Uterus (tissue), 4 donors: ENCODE results near the gene C5AR2. TPM values are rescaled to one million over a fixed set of nuclear protein-coding genes. Genes with fewer than 3 reads are reported as not detected.

Experiments
- DNase-seq, 2 donors: peaks; one replicate each; pipeline ENCODE4 v3.0.0-alpha.2; 2019 to 2020
- H3K27ac ChIP-seq, 2 donors: fragments of 200-600 bp; sonication (generic); 1 replicate in 1 of 2; 2 replicates in 1 of 2; pipeline ENCODE4 v1.5.1; 2016 to 2018
- H3K27me3 ChIP-seq, 2 donors: fragments of 200-600 bp; sonication (generic); one replicate each; pipeline ENCODE4 v1.5.1; 2018 to 2019; ENCODE audit warnings: control low read depth in 1 of 2
- H3K36me3 ChIP-seq, 2 donors: fragments of 200-600 bp; sonication (generic); one replicate each; pipeline ENCODE4 v1.5.1; 2019; ENCODE audit warnings: control low read depth in 1 of 2
- H3K4me1 ChIP-seq, 2 donors: fragments of 200-600 bp; sonication (generic); one replicate each; pipeline ENCODE4 v1.5.1; 2018 to 2019; ENCODE audit warnings: control low read depth in 1 of 2
- H3K4me3 ChIP-seq, 2 donors: fragments of 200-600 bp; sonication (generic); 1 replicate in 1 of 2; 2 replicates in 1 of 2; pipeline ENCODE4 v1.5.1; 2018 to 2019; ENCODE audit warnings: mild to moderate bottlenecking in 1 of 2
- H3K9me3 ChIP-seq, 2 donors: fragments of 200-600 bp; sonication (generic); one replicate each; pipeline ENCODE4 v1.5.1; 2019; ENCODE audit warnings: control low read depth in 1 of 2
- POLR2A ChIP-seq, 2 donors: fragments of 450-650 bp; IDR thresholded peaks; one replicate each; pipeline ENCODE4 v1.6.1; 2016; ENCODE audit warnings: antibody characterized with exemption in 2 of 2, mild to moderate bottlenecking in 1 of 2, moderate library complexity in 1 of 2
- intact Hi-C: fragments of 100-400 bp; cut with DNase I; formaldehyde crosslinking; loops from one replicate; pipeline ENCODE4 v1.15.1; 2023; ENCODE audit warnings: low total_unique reads
- total RNA-seq, 4 donors: library from RNA; depleted of rRNA in 3 of 4; stranded (reverse); fragments of >200 nt in 3 of 4; gene quantifications; one replicate each; pipeline versions ENCODE4 v1.1.0 to v1.2.4, GENCODE V29; 2014 to 2023
- TF ChIP-seq, protein P1 (sequence below), 4 experiments: fragments of 200-600 bp in 2 of 4; fragments of 450-650 bp in 2 of 4; sonication (generic) in 2 of 4; IDR thresholded peaks; one replicate each; pipeline ENCODE4 v1.5.1; 2016 to 2019; ENCODE audit warnings: antibody characterized with exemption in 4 of 4, mild to moderate bottlenecking in 2 of 4, moderate library complexity in 1 of 4
- donor health status: DM: yes; HTN: yes; CAD: no.

Gene C5AR2
- total RNA-seq, 4 donors from 2014 or later = 0.29 to 0.69 (median 0.64) TPM; not detected in 1

DNA sequence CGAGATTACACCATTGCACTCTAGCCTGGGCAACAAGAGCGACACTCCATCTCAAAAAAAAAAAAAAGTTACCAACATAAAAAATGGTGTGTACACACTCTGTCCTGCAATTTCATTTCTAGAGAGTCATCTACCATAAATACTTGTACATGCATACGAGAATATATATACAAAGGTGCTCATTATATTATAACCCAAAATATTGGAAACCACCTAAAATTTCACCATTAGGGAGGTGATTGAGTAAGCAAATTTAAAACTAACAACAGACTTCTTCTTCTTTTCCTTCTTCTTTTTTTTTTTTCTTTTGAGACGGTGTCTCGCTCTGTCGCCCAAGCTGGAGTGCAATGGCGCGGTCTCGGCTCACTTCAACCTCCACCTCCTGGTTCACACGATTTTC, 29.7 kb upstream of the C5AR2 start:
- no peaks in the 10 kb centered on the region for H3K36me3 ChIP-seq
- intact Hi-C loops = no loop called here

DNA sequence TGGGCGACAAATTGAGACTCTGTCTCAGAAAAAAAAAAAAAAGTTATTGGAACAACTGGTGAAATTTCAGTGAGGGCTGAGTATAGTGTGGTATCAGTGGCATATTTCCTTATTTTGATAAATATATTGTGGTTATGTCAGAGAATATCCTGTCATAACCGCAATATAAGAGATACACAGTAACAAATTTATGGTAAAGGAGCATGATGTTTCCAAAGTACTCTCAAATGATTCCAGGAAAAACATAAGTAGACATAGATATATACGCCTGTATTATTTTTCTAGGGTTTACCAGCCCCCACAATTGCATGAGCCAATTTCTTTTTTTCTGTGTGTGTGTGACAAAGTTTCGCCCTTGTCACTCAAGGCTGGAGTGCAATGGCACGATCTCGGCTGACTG, 28.0 kb upstream of the C5AR2 start:
- DNase-seq = no peak
- Histone ChIP-seq H3K9me3 (no peaks in the 10 kb centered on the region), H3K27me3 (no peaks in the 10 kb centered on the region), H3K27ac (no peak overlapping the region), H3K4me3 (no peak overlapping the region), H3K4me1 (no peaks in the 10 kb centered on the region), H3K36me3 (no peaks in the 10 kb centered on the region)
- intact Hi-C loops = no loop called here
- TF ChIP-seq, protein P1, sequence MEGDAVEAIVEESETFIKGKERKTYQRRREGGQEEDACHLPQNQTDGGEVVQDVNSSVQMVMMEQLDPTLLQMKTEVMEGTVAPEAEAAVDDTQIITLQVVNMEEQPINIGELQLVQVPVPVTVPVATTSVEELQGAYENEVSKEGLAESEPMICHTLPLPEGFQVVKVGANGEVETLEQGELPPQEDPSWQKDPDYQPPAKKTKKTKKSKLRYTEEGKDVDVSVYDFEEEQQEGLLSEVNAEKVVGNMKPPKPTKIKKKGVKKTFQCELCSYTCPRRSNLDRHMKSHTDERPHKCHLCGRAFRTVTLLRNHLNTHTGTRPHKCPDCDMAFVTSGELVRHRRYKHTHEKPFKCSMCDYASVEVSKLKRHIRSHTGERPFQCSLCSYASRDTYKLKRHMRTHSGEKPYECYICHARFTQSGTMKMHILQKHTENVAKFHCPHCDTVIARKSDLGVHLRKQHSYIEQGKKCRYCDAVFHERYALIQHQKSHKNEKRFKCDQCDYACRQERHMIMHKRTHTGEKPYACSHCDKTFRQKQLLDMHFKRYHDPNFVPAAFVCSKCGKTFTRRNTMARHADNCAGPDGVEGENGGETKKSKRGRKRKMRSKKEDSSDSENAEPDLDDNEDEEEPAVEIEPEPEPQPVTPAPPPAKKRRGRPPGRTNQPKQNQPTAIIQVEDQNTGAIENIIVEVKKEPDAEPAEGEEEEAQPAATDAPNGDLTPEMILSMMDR (IDR thresholded peaks at IDR 0.05) = no peak
- no peak for TF ChIP-seq POLR2A (IDR thresholded peaks at IDR 0.05)

More for the DNA sequence above, 29.7 kb upstream of the C5AR2 start:
- Histone ChIP-seq H3K9me3 (no peaks in the 10 kb centered on the region), H3K4me1 (no peaks in the 10 kb centered on the region), H3K27me3 (no peaks in the 10 kb centered on the region), H3K27ac (no peak overlapping the region), H3K4me3 (no peak overlapping the region)
- no peak for DNase-seq
- no peak for TF ChIP-seq POLR2A (IDR thresholded peaks at IDR 0.05)
- TF ChIP-seq, protein P1 (IDR thresholded peaks at IDR 0.05) = no peak

DNA sequence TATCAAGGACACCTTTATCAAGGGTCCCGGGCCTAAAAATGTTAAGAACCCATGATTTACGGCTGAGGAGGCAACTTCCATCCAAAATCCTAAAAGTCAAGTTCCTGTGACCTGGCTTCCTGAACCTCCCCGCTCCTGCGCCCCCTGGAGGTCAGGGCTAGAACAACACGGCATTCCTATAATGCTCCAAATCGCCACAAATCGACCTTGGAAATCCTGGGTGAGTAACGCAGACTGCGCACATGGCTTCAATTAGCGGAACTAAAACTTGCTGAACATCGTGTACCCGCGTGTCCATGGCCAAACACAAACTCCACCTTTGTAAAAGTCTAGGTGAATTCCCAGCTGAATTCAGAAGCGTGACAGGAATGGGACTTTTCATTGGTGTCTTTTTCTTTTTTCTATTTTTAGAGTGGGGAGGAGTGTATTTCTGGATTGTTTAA, 26.6 kb upstream of the C5AR2 start:
- TF ChIP-seq, protein P1 (IDR thresholded peaks at IDR 0.05) = peak; percentile 67 to 82 (median 76)
- TF ChIP-seq POLR2A (IDR thresholded peaks at IDR 0.05) = no peak

DNA sequence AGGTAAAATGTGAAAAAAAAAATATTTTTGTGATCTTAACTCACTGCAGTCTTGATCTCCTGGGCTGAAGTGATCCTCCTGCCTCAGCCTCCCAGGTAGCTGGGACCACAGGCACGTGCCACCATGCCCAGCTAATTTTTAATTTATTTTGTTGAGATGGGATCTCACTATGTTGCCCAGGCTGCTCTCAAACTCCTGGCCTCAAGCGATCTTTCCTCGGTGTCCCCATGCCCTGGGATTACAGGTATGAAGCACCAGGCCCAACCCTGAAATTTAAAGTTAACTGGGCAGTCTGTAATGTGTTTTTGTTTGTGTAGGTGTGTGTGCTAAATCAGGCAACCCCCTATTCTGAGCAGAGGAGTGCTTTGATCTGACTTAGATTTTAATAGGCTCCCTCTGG, 25.7 kb upstream of the C5AR2 start:
- no peak overlapping the region for H3K4me3 ChIP-seq
- no peak for TF ChIP-seq POLR2A (IDR thresholded peaks at IDR 0.05)
- TF ChIP-seq, protein P1 (IDR thresholded peaks at IDR 0.05) = no peak
- H3K4me1 ChIP-seq = no peaks in the 10 kb centered on the region
- DNase-seq = no peak
- intact Hi-C loops = no loop called here
- H3K27ac ChIP-seq = no peak overlapping the region
- no peaks in the 10 kb centered on the region for H3K9me3 ChIP-seq
- no peaks in the 10 kb centered on the region for H3K36me3 ChIP-seq
- H3K27me3 ChIP-seq = no peaks in the 10 kb centered on the region

More for the DNA sequence above, 26.6 kb upstream of the C5AR2 start:
- Histone ChIP-seq H3K27me3 (no peaks in the 10 kb centered on the region), H3K4me1 (no peaks in the 10 kb centered on the region), H3K36me3 (no peaks in the 10 kb centered on the region), H3K4me3 (no peak overlapping the region), H3K27ac (no peak overlapping the region), H3K9me3 (no peaks in the 10 kb centered on the region)
- intact Hi-C loops = no loop called here
- peak; percentile 69 to 73 for DNase-seq

DNA sequence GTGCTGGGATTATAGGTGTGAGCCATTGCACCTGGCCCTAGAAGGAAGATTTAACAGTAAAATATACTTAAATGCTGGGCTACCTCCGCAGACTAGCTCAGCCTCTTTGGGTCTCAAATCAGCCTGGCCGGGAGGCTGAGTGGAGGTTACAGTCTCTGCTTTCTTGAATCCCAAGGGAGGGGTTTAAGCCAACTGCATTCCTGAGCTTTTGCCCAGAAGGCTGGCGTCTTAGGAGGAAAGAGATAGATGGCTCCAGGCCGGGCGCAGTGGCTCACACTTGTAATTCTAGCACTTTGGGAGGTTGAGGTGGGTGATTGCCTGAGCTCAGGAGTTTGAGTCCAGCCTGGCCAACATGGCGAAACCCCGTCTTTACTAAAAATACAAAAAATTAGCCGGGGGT, 22.9 kb upstream of the C5AR2 start:
- no peaks in the 10 kb centered on the region for H3K27me3 ChIP-seq

More for the DNA sequence above, 22.9 kb upstream of the C5AR2 start:
- intact Hi-C loops = no loop called here
- Histone ChIP-seq H3K9me3 (no peaks in the 10 kb centered on the region), H3K4me3 (no peak overlapping the region), H3K27ac (no peak overlapping the region), H3K36me3 (no peaks in the 10 kb centered on the region), H3K4me1 (no peaks in the 10 kb centered on the region)
- DNase-seq = no peak
- TF ChIP-seq POLR2A (IDR thresholded peaks at IDR 0.05) = no peak
- TF ChIP-seq, protein P1 (IDR thresholded peaks at IDR 0.05) = no peak
